NCI-H187 (cell line): ENCODE data around the gene TTYH3.
"Not testable (repeated sequence)": the region's sequence is repeated elsewhere in the genome, so short reads cannot be mapped to it uniquely, and the experiment has no call there.

Experiments
- DNase-seq, 2 experiments: peaks; one replicate each; lab custom pipeline; 2025; lab: John Stamatoyannopoulos, UW

TTYH3 gene

DNA sequence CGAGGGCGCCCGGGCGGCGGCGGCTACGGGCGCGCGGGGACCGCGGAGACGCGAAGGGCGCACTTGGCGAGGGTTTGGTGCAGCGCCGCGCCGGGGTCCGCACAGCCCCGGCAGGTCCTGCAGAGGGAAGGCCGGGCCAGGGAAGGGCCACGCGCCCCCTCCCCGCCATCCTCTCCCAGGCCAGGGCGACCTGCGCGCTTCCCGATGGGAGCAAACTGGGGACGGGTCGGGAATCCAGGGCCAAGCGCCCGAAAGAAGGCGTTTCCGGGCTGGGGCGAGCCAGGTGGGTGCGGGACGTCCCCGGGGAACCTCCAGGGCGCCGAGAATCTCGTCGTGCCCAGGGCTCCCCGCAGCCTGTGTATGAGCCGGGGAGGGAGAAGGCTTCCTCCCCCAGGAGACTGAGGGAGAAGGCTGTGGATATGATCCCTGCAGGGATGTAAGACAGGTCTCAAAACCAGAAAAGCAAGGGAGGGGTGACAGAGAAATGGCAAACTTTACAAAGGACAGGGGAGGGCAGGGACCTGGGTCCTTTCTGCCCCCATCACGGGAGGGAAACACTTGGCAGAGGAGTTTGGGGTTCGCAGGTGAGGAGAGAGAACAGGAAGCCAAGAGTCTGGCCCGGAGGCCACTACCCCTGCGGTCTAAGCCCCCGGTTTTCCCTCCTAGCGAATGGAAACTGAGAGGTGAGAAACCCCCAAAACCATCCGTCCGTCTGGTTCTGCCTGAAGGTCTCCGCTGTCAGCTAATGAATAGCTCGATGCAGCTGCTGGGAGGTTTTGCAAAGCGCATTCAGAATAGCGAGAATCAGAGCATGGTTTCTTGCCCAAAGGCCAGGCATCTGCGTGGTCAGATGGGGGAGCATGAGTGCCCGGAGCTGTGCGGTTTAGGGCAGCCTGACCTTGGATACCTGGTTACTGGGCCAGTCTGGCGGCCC, 56.9 kb downstream of the TTYH3 start:
- no peak for DNase-seq

DNA sequence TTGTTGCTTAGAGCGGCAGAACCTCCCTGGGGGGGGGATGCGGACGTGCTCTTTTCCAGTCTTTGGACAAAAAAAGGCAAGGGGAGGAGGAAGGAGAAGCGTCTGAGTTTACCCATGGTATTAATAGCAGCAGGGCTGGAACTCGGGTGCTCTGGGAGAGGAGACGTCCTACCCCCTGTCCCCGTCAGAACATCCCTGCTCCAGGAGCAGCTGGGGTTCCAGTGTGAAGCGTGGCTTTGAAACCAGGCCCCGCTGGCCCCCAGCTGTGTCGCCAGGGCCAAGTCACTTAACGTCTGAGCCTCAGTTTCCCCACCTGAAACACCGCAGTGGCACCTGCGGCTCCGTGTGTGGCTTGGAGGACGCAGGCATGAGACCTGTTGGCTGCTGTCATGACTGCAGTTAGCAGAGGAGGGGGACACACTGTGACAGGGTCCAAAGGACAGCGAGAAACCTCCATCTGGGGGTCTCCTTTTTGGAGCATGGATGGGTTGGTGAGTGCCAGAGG, 57.6 kb downstream of the TTYH3 start:
- DNase-seq, result no peak

DNA sequence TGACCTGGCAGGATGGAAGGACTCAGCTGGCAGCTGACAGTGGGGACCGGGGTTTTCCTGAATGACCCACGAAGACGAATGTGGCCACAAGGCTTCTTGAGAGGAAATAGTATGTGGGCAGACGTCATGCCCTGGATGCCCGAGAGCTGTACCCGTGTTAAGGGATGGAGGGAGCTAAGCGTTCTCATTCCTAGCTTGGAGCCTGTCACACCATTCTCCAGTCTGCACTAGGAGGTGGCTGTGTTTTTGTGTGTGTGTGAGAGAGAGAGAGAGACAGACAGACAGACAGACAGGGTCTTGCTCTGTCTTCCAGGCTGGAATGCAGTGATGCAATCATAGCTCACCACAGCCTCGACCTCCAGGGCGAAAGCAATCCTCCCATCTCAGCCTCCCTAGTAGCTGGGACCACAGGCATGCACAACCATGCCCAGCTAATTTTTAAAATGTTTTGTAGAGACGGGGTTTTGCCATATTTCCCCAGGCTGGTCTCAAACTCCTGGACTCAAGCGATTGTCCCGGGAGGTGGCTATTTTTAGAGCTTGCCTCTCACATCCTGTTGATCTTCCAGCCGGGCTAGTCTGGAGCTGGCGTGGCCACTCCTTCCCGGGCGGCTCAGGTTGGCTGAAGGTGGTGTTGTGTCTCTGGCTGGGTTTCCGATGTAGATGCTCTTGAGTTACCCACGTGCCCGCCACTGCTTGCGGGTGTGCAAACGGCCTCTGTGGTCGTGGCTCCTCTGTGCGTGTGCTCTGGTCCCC, 58.3 kb downstream of the TTYH3 start:
- no peak for DNase-seq

DNA sequence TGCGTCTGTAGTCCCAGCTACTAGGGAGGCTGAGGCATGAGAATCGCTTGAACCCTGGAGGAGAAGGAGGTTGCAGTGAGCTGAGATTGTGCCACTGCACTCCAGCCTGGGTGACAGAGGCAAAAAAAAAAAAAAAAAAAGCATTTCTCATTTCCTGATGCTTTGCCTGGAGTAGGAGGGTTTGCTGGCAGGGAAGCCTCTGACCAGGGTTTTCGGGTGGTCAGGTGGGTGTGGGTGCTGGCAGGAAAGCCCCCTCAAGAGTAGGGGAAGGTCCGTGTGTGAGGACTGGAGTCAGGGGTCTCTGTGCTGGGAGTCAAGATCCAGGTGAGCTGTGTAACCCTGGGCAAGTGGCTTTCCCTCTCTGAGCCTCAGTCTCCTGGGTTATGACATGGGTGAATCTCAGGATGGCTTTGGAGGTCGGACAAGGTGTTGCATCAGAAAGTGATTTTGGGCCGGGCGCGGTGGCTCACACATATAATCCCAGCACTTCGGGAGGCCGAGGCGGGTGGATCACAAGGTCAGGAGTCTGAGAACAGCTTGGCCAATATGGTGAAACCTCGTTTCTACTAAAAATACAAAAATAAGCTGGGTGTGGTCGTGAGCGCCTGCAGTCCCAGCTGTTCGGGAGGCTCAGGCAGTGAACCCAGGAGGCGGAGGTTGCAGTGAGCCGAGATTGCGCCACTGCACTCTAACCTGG, 59.4 kb downstream of the TTYH3 start:
- no peak for DNase-seq

DNA sequence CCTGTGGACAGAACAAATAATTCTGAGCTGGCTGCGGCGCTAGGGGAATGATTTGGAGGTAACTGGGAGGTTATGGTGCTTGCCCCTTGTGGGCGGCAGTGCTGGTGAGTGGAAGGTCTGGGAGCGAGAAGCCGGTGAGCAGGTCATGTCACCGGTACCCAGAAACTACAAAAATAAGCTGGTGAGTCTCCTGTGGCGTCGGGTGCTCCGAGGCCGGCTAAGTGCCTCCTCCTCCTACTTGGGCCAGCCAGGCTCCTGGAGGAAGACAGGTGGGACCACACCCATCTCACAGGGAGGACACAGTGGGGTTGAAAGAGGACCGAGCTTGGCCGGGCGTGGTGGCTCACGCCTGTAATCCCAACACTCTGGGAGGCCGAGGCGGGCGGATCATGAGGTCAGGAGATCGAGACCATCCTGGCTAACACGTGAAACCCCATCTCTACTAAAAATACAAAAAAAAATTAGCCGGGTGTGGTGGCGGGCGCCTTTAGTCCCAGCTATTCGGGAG, 60.2 kb downstream of the TTYH3 start:
- not testable (repeated sequence) for DNase-seq

DNA sequence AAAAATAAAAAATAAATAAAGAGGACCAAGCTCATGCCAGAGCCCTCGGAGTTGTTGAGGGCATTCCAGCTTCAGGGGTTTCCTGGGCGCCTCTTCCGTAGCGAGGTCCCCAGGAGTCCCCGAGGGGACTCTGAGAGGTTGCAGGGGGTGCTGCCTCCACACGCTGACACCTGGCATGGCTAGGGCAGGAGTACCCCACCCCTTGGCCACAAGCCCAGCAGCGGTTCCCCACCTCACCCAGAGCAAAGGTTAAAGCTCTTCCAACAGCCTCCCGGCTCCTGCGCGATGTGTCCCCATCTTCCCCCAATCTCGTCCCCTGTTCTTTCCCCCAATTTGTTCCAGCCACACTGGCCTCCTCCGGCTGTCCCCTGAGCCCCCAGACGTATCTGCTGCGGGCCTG, 60.8 kb downstream of the TTYH3 start:
- DNase-seq, result no peak

DNA sequence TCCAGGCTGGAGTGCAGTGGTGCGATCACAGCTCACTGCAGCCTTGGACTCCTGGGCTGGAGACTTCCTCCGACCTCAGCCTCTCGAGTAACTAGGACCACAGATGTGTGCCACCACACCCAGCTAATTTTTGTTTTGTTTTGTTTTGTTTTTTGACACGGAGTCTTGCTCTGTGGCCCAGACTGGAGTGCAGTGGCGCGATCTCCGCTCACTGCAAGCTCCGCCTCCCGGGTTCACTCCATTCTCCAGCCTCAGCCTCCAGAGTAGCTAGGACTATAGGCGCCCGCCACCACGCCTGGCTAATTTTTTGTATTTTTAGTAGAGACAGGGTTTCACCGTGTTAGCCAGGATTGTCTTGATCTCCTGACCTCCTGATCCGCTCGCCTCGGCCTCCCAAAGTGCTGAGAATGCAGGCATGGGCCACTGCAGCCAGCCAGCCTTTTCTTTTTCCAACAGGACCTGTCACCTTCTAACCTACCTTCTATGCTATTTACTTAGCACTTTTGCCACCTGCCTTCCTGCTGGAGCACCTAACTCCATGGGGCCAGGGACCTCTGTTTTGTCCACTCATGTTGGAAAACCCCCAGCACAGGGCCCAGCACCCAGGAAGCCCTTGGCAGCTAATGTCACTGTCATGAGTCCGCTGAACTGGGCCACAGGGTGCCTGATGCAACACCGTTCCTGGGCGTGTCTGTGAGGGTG, 61.8 kb downstream of the TTYH3 start:
- DNase-seq, result not testable (repeated sequence)

DNA sequence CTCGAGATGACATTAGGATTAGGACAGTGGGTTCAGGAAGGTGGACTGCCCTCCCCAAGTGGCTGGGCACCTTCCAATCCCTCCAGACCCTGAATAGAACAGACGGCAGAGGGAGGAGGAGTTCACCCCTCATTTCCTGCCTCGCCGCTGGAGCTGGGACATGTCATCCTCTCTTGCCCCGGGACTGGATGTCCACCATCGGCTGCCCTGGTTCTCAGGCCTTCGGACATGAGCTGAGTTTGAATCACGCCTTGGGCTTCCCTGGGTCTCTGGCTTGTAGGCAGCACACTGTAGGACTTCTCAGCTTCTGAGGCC, 62.3 kb downstream of the TTYH3 start:
- not testable (repeated sequence) for DNase-seq

DNA sequence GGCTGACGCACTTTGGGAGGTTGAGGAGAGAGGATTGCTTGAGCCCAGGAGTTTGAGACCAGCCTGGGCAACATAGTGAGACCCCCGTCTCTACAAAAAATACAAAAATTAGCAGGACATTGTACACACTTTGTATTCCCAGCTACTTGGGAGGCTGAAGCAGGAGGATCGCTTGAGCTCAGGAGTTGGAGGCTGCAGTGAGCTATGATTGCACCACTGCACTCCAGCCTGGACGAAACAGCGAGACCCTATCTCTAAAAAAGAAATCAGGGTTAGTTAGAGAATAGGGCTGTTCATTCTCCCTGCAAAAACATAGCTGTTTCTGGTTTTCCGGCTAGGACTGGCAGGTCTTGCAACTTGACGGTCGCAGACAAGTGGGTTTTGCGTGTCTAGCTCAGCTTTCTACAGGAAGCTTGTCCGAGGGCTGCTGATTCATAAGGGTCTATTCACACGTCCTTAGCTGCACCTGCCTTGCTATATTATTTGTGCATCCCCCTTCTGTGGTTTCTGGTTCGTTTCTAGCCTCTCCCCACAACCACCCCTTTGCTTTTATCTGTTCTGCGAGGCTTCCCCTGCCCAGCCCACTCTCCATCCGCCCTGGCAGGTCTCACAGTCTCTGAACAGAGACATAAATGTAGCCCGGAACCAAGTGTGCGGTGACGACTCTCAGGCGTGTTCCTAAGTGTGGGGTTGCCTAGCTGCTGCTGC, 66.9 kb downstream of the TTYH3 start:
- peak; percentile 21 to 70 for DNase-seq

DNA sequence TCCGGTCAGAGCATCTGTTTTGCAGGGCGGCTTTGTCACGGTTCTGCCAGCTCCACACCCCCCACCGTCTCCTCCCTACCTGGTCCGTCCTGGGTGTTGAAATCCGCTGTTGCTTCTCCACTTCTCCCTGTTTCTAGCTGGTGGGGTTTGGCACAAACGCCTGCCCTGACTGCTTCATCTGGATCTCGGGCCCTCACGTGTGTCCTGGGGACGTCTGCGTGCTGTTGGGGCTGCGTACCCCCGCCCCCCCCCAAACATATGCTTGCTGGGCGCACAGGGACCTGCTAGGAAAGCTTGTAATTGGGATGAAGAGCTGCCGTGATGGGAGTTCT, 67.5 kb downstream of the TTYH3 start:
- no peak for DNase-seq

DNA sequence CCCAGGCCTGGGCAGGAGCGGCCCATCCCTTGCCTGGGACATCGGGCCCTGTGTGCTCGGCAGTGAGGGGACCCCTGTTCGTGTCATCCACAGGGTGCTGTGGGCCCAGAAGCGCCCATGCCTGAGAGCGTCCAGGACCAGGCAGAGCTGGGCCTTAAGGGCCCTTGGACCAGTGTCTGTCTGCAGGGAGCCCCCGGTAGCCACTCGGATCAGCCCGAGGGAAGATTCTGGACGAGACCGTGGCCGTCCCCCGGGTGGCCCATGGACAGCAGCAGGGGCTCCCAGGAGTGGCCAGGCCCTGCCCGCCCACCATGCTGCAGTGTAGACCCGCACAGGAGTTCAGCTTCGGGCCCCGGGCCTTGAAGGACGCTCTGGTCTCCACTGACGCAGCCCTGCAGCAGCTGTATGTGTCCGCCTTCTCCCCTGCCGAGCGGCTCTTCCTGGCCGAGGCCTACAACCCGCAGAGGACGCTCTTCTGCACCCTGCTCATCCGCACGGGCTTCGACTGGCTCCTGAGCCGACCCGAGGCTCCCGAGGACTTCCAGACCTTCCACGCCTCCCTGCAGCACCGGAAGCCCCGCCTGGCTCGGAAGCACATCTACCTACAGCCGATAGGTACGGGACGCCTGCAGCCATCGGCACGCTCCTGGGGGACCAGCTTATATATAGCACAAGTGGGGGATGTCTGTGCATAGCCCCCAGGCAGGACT, 68.5 kb downstream of the TTYH3 start:
- no peak for DNase-seq

DNA sequence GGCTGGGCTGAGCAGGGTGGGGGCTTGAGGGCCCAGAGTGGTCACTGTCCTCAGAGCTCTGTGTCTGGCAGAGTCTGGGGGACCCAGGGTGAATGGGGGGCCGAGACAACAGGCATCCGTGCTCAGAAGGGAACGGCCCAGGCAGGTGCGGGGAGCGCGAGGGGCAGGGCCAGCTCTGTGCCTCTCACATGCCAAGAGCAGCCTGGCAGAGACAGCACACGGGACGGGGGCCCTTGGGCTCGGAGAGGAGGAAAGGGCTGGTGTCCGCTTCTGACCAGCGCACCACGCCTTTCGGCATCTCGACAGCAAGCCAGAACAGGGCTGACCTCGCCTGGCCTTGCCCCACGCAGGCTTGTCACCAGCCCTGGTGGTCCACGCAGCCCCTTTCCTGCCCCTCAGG, 69.6 kb downstream of the TTYH3 start:
- no peak for DNase-seq

DNA sequence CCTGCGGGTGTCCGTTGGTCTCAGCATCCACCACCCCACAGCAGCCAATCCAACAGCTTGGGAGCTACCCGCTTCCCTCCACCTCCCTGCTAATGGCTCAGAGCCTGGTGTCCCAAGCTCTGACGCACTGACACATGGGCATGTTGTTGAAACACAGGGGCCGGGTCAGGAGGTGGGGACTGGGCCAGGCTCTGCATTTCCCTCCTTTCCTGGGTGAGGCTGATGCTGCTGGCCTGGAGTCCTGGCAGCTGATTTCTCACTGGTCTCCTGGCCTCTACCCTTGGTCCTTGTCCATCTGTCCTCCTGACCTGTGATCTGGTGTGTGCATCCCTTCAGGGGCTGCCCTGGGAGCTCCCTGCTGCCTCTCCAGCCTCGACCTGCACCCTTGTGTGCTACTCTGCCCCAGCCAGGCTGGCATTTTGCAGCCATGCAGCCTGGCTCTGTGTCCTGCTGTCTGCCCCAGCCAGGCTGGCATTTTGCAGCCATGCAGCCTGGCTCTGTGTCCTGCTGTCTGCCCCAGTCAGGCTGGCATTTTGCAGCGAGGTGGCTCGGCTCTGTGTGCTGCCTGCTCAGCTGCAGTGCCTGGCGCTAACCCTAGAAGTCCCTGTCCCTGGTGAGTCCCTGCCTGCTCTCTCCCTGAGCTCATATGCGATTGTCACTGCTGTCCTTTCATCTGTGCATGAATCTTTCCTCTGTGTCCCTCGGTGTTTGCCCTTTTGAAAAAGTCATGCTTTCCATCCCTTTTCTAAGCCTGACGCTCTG, 70.2 kb downstream of the TTYH3 start:
- DNase-seq, result no peak

DNA sequence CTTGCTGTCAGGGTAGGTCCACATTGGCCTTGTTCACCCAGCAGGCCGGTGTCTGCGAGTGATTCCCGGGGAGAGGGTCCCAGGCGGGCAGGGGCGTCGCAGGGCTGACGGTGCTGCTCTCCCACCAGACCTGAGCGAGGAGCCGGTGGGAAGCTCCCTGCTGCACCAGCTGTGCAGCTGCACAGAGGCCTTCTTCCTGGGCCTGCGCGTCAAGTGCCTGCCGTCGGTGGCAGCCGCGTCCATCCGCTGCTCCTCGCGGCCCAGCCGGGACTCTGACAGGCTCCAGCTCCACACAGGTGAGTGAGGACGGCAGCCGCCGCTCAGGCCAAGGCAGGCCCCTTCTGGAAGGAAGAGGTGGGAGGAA, 70.8 kb downstream of the TTYH3 start:
- no peak for DNase-seq

DNA sequence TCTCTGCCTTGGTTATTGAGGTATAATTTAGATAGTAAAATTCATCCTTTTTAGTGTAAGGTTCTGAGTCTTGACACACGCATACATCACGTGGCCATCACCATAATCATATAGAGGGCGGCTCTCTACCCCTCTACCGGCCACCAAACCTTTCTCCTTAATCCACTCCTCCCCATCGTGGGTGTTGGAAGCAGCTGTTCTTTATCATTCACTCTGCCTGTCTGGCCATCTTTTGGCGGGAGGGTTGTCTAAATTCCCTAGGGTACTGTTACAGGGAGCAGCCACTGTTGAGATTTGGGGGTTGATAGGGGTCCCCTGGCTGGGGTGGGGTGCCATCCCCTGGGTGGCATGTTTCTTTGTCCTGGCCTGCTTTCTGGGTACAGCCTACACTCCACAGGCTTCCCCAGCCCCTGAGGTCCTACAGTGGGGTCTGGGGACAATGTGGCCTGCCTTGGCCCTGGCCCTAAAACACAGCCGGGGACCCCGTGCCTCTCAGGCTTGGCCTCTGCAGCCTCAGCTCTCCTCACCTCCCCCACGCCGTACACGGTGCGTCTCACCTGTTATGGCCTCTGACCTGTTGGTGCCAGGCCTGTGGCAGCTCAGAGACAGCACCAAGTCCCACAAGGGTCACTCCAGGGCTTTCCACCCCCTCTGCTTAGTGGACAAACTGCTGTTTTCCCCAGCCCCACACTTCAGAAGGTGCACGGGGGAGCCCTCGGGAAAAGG, 73.7 kb downstream of the TTYH3 start:
- DNase-seq, result no peak

DNA sequence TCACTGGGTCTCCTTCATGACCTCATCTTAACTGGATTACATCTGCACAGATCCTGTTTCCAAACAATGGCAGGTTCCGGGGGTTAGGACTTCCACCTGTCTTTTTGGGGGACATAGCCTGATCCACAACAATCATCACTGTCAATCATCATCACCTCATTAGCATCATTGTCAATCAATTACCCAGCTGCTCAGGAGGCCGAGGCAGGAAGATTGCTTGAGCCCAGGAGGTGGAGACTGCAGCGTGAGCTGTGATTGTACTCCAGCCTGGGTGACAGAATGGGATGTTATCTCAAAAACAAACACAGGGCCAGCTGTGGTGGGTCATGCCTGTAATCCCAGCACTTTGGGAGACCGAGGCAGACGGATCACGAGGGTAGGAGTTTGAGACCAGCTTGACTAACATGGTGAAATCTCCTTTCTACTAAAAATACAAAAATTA, 74.9 kb downstream of the TTYH3 start:
- DNase-seq, result no peak

DNA sequence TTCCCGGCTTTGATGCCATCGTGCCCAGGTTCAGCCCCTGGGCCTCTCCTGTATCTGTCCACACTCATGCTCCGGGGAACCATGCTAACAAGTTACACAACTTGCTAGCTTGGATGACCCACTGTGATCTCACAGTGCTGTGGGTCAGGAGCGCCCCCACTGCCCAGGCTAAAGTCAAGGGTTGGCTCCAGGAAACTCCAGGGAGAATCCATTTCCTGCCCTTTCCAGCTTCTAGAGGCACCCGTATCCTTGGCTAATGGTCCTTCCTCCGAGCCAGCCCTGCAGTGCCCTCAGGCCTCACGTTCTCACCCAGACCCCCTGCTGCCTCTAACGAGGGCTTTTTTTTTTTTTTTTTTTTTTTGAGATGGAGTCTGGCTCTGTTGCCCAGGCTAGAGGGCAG, 75.7 kb downstream of the TTYH3 start:
- DNase-seq, result no peak

DNA sequence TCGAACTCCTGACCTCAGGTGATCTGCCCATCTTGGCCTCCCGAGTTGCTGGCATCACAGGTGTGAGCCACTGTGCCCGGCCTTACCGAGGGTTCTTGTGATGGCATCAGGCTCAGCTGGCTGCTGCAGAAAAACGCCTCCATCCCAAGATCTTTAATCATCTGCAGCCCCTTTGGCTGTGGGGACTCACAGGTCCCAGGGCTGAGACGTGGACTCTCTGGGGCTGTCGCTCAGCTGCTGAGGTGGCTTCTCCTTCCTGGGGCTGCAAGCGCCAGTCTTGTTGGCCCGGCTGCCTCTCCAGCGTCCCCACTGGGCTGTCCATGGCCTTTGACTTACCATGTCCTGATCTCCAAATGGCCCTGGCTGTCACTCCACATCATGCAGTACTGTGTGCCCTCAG, 76.3 kb downstream of the TTYH3 start:
- DNase-seq, result no peak
